NCI-H2107 treated with DMSO at 0.1 percent for 48 hours (cell line): ENCODE measurements around the gene PFN2.
A peak's percentile ranks its signal among the peaks of the same experiment; 100 is the strongest.
"Not testable (repeated sequence)": the region's sequence is repeated elsewhere in the genome, so short reads cannot be mapped to it uniquely, and the experiment has no call there.

ENCODE experiments used
- DNase-seq: peaks from one replicate; lab custom pipeline; 2025; ENCODE audit not compliant: unreplicated experiment; lab: John Stamatoyannopoulos, UW

PFN2 gene, protein sequence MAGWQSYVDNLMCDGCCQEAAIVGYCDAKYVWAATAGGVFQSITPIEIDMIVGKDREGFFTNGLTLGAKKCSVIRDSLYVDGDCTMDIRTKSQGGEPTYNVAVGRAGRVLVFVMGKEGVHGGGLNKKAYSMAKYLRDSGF

GRCh38 chr3:149970716-149971402 is at the start of gene PFN2:
Gene PFN2 (minus strand): TSS chr3:149970895. CDS start chr3:149970856, 39 bp downstream.
- peak; percentile 47 for DNase-seq

- DNase-seq = no peak
These were observed 45.2 kb upstream of the PFN2 start for GRCh38 chr3:150015901-150016300.

DNA sequence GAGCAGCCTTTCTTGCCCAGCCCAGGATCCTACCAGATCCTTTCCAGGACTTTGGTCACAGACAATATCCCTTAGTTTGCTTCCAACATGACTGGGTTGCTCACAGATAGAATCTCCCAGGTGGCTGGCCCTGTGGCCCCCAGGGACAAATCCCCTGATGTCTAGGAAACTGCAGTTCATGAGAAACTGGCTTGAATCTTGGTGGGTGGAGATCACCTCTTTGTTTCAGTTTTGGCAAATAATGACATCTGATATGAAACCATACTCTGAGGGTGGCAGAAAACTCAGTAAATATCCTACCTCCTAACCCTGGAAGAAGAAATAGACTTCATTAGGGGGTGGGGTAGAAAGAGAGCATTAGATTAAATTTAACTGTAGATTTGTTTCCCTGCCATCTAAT is 44.1 kb upstream of the PFN2 start:
- DNase-seq = no peak

GRCh38 chr3:150013801-150014200 is 43.1 kb upstream of the PFN2 start:
- DNase-seq = no peak

- DNase-seq = no peak
These were observed 36.1 kb upstream of the PFN2 start for GRCh38 chr3:150006794-150007193.

GRCh38 chr3:150005243-150006112 is 34.8 kb upstream of the PFN2 start:
- DNase-seq = no peak

GRCh38 chr3:150000641-150001040 is 29.9 kb upstream of the PFN2 start:
- DNase-seq = no peak

DNA sequence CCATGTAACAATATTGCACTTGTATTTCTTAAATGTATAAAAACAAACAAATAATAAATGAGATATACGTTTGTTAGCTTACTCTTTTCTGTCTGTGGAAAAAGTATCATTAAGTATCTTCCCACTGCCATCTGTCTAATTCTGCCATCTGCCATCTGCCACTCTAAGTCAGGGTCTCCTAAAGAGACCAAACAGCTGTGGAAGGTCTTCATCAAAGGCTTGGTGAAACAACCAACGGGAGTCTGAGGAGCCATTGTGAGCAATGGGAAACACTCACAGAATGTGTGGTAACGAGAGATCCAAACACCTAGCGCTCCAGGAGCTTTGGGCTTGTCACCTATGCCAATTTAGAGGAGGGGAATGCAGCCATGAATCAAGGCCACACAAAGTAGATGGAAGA is 28.7 kb upstream of the PFN2 start:
- no peak for DNase-seq

- DNase-seq = no peak
These were observed 28.3 kb upstream of the PFN2 start for GRCh38 chr3:149998946-149999345.

DNA sequence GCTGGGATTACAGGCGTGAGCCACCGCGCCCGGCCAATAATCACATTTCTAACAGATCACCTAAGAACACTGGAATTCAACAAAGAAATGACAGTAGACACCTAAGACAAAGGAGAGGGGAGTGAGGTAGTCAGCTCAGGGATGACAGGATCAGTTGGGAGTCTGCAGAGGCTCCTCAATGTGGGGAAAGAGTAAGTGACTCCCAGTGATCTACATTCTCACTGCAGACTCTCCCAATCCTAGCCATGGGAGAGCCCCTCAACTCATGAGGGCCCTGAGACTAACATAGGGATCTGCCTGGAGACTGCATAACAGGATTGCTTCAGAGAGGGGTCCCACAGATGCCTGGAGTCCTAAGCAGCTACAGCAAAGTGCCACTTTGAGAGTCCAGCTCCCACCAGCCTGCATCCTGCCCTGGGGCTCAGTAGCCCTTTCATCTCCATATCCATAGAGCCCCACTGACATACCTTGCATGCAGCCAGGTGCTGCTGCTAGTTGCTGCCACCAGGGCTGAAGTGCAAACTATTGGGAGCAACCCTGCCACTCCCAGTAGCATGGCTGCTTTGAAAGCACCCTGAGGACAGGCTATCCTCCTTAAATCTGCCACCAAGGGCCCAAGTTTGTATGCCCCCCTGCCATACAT is 21.8 kb upstream of the PFN2 start:
- DNase-seq = no peak

DNA sequence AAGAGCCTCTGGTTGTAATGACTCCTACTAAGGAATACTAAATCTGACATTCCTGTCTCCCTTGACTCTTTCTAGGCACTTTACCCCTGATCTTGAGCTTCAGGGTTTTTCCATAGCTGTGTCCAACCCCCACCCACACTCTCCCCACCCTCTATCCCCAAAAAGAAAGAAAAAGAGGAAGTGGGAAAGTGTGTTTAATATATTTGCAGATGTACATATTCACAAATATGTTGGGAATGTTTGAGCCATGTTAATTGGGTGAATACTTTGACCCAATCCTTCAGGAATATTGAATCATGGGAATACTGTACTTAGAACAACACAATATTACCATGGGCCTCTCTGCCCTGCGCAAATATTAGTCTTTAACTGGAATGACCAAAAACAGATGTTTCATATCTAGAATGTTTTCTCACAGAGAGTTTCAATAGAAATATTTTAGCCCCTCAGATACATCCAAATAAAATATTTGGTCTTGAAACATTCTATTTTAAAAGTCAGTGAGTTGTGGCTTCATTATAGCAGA is 19.8 kb upstream of the PFN2 start:
- DNase-seq = no peak

- no peak for DNase-seq
These were observed 18.6 kb upstream of the PFN2 start for GRCh38 chr3:149989307-149989706.

DNA sequence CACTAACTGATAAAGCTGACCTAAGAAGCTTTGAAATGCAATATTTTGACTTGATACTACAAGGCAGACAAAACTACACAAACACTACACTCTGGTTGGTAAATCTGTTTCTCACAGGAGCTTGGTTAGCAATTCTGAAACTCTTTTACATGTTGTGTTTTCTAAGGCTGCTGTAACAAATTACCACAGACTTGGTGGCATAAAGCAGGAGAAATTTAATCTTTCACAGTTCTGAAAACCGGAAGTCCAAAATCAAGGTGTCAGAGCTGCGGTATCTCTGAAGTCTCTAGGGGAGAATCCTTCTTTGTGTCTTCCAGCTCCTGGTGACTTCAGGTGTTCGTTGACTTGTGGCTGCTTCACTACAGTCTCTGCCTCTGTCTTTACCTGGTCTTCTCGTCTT is 12.9 kb upstream of the PFN2 start:
- DNase-seq = no peak

GRCh38 chr3:149983053-149983452 is 12.4 kb upstream of the PFN2 start:
- DNase-seq = not testable (repeated sequence)

DNA sequence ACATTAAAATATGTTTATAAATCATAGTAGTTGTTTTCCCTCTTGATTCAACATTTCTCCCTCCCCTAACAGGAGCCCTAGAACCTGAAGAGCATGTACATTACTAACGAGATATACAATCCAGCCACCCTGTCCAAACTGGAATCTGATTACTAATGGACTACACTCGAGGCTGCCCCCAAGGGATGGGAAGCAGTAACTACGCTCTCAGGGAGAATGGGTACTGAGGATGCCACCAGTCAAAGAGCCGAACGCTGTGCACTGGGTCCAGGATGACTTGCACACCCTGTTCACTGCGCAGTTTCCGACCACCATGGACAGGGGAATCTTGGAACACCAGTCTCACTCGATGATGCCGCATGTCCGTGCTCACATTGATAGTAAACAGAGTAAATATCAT is 11.3 kb upstream of the PFN2 start:
- DNase-seq = not testable (repeated sequence)

- DNase-seq = no peak
These were observed 6.7 kb upstream of the PFN2 start for GRCh38 chr3:149977386-149977785.

GRCh38 chr3:149975919-149976318 is 5.2 kb upstream of the PFN2 start:
- DNase-seq = no peak

DNA sequence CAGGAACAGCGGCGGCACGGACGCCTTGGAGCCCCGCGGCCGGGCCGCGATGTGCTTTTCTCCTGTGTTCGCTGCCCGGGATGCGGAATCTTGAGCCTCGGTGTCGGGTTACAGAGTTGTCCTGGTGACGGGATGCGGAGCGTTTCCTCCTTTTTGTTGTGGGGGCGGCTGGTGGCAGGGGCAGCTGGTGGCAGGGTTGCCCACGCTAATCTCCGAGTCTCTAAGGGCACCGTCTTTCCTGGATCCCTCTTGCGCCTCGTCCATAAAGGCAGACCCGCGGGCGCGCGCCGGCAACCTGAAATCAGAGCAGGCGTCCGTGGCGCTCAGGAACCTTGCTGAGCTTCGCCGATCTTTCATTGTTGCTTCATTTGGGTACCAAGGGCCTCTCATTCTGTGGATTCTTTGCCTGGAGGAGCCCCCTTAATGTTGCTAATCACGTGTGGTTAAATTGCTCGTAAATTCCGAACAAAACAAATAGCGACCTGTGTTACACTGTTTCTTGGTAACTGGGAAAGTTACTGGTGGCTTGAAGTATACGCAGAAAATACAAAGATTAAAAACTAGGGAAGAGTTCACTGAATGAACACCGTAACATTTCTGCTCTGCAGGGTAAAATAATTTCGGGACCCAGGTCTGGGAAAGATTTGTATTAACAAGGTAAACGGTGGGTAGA is 844 bp upstream of the PFN2 start:
- peak; percentile 85 for DNase-seq

DNA sequence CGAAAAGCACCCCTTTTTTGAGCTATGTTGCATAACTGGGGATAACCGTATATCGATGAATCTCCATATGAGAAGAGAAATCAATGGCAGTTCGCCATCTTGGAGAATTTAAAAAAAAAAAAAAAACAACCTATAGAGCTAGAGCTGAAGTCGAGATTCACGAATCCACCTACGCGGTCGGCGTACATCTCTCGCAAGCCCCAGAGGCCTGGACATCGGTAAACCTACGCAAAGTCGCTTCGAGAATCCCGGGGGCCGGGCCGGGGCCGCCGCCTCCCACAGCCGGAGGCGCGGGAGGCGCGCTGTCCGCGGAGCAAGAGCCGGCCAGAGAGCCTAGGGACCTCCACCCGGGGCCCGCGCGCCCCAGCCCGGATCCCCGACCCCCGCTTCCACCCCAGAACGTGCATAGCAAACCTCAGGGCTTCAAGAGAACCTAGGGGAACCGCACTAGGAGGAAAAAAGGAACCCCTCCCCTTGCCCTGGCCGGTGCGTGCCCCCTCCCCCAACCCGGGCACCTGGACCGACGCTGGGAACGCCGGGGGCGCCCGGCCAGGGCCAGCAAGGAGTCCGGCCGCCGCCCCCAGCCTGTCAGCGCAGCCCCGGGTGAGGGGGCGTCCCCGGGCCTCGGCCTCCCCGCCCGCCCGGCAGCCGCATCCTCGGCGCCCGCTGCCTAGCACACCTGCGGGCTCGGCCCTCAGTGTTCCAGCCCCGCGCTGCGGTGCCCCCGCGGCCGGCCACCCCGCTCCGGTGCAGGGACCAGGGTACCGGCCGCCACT is 567 bp downstream of the PFN2 start:
- peak; percentile 74 for DNase-seq
